ENCODE measurements around the gene MEX3A.

MEX3A gene

GRCh38 chr1:156102633-156103511 is 20.6 kb upstream of the MEX3A start:
- DNase-seq = no peak

GRCh38 chr1:156101880-156102279 is 19.6 kb upstream of the MEX3A start:
- no peak for DNase-seq

DNA sequence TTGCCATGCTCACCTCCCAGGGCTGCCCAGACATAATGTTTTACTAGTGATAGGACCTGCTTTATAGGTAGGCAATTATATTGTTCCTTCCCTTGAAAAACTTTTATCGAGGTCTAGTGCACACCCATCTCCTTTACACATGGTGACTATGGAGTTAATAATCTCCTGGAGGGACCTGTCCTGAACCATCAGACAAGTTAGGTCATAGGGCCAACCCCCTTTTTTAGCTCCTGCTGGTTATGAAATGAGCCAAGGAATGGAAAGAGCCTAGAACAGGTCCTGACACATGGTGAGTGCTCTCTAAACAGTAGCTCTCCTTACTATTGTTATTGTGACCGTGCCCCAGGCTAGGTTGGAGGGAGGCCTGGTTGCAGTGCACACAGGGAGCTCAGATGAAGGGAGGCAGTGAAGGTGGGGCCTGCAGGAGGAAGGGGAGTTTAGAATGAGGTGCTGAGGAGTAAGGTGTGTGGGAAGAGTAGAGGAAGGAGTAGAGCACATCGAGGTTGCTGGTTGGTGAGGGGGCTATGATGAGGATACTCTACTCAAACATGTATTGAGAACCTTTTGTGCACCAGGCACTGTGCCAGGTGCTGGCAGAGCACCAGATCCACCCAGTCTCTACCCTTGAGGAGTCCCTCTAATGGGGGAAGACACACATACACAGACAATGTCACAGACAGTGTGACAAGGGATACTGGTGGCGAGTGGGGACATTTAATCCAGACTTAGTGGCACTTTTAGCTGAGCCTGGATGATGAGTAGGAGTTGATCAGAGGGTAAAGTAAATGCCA is 18.1 kb upstream of the MEX3A start:
- DNase-seq = no peak

DNA sequence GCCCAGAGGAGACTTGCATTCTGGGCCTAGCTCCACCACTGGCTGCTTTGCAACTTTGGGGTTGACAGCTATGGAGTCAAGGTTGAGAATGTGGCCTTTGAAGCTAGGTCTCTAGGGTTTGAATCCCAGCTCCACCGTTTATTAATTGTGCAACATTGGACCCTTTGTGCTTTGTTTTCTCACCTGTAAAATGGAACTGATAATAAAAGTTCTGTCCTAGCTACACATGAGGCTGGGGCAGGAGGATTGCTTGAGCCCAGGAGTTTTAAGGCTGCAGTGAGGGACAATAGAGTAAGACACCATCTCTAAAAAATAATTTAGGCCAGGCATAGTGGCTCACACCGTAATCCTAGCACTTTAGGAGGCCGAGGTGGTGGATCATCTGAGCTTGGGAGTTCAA is 17.0 kb upstream of the MEX3A start:
- DNase-seq = no peak

DNA sequence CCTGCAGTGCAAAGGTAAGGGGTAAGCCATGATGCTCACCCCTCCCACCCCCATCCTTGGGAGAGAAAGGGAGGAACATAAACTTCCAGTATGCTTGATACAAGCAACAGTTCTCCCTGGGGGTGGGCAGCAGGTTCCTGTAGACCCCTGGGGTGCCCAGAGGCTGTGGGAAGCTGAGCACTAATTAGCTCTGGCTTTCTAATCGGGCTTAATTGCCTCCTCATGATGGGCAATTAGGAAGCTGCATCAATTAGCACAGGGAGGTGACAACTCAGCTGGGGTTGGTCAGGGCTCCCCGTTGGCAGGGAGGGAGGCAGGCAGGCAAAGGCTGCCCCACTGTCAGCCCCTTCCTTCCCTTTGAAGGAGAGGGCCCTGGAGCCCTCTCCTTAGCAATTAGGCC is 16.5 kb upstream of the MEX3A start:
- DNase-seq = no peak

DNA sequence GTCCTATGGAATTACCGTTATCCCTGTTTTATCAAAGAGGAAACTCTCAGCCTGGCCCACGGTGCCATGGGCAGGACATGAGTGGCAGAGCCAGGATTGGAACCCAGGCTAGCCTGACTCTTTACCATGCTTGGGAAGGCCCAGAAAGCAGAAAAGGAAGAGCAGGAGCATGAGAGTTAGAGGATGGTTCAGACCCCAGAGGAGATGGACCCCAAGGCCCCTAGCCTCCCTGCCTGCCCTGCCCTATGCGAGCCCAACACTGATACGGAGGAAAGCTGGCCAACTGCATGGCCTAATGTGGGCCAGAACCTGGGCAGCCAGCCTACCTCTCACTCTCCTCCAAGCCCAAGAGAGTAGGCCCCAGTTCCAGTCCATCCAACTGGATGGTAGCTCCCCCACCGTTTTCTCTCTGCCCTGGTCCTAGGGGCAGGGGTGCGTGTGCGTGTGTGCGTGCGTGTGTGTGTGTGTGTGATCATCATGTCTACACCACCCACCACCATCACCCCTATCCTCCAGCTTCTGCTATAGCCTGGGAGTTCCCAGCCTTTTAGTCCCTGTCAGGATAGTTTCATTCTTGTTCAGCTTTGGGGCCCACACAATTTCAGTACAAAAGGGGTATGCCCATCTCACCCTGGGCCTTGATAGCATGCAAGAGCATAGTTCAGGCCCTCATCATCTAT is 15.4 kb upstream of the MEX3A start:
- DNase-seq = no peak

- peak; percentile 89 for DNase-seq
Measured at GRCh38 chr1:156096640-156097391, 14.6 kb upstream of the MEX3A start.

DNA sequence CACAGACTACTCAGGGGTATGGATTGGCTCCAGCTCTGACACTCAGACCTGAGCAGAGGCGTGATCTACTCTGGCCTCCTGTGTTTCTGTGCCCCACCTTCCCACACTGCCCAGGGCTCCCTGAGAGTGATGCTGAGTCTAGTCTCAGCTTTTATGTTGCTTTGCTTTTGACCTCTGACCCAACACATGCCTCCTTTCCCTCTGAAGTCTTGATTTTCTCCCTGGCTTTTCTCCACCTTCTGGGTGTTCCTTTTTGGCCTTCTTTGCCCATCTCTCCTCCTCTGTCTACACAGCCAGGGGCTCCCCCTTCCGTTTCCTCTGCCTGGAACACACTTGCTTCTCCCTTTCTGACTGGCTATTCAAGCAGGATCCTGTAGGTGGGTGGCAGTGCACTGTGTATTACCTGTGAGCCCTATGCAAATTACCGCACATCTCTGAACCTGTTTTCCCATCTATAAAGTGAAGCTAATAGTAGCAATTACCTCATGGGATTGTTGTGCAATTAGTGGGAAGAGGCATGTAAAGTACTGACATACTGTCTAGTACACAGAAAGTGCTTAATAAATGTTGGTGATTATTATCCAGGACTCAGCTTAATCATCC is 13.7 kb upstream of the MEX3A start:
- no peak for DNase-seq

DNA sequence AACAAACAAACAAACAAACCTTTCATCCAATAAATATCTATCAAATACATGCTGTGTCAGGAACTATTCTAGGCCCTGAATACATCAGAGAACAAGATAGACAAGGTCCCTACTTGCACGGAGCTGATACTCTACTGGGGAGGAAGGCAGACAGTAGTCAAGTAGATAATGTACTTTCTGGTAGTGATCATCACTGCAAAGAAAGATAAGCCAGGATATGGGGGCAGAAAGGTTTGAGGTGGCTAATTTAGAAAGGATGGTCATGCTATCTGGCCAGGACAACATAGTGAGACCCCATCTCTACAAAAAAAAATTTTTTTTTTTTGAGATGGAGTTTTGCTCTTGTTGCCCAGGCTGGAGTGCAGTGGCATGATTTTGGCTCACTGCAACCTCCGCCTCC is 9.3 kb upstream of the MEX3A start:
- no peak for DNase-seq

DNA sequence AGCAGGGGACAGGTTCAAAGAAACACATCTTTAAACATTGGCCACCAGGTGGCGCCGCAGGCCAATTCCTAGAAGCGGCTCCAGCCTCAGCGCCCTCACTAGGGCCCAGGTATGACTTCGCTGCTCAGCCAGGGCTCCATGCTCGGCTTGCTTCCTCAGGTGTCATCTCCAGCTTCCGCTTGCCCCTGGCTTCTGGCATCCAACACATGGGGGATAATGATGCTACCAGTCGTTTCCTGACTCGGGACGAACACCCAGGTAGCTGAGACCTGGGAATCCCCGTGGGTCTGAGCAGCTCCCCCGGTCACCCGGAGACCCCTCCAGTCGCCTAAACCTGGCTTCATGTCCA is 8.5 kb upstream of the MEX3A start:
- peak; percentile 65 for DNase-seq

DNA sequence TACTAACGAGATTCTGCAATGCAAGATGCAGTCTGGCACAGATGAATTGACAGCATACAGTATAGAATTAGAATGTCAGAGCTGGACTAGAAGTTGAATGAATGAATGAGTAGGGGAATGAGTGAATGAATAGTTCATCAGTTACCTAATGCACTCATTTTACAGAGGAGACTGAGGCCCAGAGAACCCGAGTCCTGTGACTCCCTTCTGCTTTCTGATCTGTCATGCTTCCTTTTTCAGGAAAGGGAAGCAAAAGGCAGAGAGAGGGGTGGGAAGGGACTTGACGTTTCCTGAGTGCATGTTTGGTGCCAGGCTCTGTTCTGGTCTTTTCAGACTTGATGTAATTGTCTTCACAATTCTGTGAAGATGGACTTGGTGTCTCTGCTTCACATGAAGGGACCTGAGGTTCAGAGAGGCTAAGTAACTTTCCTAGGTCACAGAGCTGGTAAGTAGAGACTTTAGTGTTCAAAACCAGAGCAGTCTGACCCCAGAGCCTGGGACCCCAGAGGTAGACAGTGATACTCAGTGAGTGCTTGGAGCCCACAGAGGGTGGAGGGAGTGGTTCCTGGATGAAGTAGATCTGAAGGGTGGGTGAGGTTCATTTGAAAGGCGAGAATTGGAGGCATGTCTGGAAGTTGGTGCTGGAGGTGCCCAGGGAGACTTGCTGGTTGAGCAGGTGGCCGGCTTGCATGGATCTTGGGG is 8.0 kb upstream of the MEX3A start:
- DNase-seq = peak; percentile 20

DNA sequence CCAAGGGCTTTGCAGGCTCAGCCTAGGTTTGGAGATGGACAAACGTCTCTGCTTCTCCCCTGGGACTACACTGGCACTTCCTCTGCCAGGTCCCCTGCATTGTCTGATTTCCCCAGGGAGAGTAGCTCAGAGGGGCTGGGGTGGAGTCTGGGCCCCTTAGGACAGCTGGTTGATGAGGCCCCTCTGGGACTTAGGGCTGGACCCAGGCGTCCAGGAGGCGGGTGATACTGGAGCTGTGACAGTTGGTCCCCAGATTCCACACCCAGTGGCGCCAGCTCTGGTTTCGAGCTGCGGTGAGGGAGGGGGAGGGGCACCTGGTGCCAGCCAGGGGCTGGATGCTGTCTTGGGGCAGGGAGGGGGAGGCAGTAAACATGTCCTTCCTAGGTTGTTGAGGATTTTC is 7.4 kb upstream of the MEX3A start:
- DNase-seq = no peak

GRCh38 chr1:156086256-156086662 is 4.0 kb upstream of the MEX3A start:
- no peak for DNase-seq

DNA sequence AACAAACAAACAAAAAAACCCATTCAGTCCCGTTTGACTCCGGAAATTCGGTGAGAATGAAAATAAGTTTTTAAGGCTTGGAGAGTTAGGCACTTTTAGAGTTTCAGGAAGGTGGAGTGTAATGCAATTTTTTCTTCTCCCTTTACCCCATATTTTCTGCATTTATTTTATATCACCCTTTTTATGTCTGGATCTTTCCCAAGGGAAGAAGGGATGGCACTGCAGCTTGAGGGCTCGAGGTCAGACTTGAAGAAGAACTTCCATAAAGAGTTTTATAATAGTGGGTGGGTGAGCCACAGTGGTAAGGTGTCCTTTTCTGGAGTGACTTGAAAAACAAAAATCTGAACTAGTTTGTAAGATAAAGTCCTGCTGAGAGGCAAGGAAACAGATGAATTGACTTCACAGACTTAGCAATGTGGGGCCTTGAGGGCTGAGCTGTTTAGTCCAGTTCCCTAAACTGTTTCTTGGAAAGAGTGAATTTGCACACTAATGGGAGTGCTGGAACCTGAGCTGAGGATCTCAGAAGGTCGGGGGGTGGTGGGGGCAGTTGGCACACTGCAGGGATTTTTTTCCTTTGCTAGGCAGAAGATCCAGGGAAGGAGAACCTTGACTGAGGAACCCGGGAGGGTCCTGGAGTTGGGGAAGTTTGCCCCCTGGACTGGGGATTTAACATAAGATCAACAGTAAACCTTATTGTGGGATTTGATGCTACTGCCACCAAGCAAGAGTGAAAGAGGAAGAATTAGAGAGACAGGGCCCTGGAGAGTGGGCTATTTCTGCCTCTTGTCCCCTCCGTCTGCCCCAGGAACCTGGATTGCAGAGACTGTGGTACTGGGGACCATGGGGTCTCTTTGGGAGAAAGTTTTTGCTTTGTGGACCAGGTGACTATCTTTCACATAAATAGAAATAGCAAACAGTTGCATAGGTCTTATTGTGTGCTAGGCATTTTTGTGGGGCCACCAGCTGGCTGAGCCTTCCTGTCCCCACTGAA is 1.8 kb upstream of the MEX3A start:
- DNase-seq = no peak

DNA sequence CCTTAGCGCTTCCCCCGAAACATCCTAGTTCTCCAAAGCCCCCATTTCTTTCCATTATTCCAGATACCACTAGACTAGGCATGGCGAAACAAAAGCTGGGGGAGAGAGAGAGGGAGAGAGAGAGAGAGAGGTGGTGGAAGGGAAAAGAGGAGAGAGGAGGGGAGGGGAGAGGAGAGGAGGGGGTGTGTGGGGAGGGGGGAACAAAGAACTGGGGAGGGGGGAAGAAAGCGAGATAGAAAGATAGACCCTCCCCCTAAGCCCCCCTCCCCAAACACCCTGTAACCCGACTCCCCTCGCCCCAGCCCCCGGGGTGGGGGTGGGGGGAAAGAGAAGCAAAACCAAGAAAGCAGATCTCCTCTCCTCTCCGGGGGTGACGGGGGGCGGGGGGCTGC is 352 bp downstream of the MEX3A start:
- DNase-seq = no peak

- no peak for DNase-seq
Measured at GRCh38 chr1:156081180-156081916, 917 bp downstream of the MEX3A start.

- no peak for DNase-seq
Measured at GRCh38 chr1:156080863-156081179, 1.4 kb downstream of the MEX3A start.

DNA sequence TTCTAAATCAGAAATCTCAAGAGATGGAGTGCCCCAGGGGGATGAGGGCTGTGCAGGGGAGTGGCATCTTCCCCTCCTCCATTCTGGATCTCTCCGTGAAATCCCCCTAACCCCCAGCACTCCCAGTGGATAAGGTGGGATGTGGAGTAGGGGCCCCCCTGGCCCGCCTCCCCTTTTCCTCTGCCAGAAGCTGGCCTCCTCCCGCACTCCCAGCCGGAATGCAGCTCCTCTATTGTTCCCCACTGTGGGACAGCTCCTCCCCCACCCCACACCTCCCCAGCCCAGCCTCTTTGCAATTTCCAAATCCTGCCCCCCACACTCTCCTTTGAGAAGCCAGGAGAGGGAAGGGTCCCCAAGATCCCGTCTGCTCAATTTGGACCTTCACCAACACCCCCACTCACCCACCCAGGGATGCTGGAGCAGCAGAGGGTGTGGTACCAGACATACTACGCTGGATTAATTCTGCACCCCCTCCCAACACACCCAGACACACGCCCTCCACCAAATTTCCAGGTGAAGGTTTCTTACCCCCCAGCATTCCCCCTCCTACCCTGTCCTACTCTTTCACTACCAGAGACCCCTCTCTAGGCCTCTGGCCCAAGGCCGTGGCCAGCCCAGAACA is 1.9 kb downstream of the MEX3A start:
- DNase-seq = no peak

DNA sequence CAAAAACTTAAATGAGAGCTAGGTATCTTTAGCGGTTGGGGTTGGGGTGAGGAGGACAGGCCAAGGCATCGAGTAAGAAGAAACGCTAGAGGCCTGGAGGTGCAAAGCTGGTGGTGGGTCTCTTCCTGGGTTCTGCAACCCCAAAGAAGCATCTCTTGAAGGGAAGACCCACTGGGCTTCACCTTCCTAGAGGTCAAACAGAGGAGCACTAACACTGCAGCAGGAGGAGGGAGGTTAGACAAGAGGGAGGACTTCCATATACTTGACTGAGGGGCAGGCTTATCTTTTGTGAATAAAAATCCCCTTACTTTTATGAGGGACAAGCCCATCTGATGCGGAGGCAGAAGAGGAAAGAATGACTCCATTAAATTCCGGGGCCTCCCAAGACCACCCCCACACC is 2.5 kb downstream of the MEX3A start:
- DNase-seq = no peak

GRCh38 chr1:156078728-156079127 is 3.5 kb downstream of the MEX3A start:
- DNase-seq = no peak
